ENCODE measurements around the gene CPAMD8.

The CPAMD8 gene

GRCh38 chr19:16849168-16849567 is 177.4 kb downstream of the CPAMD8 start:
- DNase-seq, result no peak

GRCh38 chr19:16847430-16847829 is 179.2 kb downstream of the CPAMD8 start:
- no peak for DNase-seq

GRCh38 chr19:16846901-16847300 is 179.7 kb downstream of the CPAMD8 start:
- DNase-seq, result no peak

All from anterior cingulate cortex (tissue), 58 donors.